ENCODE measurements around the gene EFL1.
"Not testable (repeated sequence)": the region's sequence is repeated elsewhere in the genome, so short reads cannot be mapped to it uniquely, and the experiment has no call there.

The EFL1 gene

GRCh38 chr15:82197733-82198594 is 64.6 kb downstream of the EFL1 start:
- DNase-seq (ENCODE audit: low read depth in 1 of 2, low spot score in 1 of 2) = peak; percentile 3 to 7

DNA sequence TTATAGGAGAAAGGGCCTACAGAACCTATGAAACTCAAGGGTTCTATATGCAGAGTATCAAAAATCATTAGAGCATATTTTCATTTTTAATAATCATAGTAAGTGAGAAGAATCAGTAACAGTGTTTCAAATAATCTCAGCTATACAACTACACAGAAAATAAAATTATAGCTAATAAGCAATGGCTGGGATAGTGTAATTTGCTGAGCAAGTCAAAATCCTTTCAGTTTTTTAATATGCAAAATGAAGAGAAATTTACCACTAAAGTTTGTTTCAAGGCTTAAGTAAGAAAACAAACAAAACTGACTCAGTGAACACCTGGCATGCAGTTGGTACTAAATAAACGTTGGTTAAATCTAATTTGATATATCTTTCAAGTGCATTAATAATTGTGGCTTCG is 66.2 kb downstream of the EFL1 start:
- no peak for DNase-seq (ENCODE audit: low read depth in 1 of 2, low spot score in 1 of 2)

DNA sequence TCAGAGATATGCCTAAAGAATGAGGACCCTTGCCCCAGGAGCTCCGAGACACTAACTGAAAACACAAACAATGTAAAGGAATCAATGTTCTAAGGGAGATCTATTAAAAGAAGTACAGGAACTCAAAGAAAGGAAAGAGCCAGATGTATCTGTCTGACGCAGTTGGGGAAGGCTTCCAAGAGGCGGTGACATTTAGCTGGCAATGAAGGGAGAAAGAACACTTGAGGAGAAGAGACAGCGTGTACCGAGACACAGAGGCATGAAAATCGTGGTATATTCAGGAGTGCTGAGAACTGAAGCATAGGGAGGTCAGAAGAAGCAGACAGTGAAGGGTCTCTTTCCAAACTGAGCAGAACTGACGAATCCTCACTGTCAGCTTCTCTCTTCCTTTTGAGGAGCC is 66.7 kb downstream of the EFL1 start:
- not testable (repeated sequence) for DNase-seq (ENCODE audit: low read depth in 1 of 2, low spot score in 1 of 2)

DNA sequence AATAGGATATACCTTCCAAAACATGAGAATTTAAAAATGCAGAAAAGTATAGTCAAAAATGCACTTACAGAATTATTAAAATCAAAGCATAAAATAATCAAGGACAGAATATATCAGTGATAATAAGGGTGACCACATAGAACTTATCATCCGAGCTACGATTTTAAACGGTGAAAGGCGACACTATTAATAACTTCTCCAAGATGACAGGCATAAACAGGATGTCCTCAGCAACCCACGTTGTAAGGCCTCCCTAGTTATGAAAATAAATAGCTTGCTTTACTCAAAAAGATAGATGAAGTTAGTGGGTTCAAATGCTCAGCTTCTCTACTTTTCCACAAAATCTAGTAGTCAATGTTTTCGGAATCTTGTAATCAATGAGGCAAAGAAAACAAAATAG is 68.0 kb downstream of the EFL1 start:
- DNase-seq (ENCODE audit: low read depth in 1 of 2, low spot score in 1 of 2) = not testable (repeated sequence)

DNA sequence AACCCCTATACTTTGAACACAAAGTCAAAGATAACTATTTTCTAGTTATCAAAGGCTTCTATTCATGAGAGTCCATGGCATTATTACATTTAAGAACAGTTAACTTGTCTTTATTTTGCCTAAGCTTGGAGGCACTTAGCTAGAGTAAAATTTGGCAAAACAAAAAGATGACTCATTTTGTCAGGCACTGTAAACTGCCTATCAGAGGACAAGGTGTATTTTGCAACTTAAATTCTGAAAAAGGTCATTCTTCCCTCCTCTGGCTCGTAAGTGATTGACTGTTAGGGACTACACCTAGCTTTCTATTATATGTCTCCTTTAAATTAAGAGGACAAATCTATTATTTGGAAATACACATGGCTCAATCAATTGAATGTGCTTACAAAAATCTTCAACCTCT is 69.1 kb downstream of the EFL1 start:
- DNase-seq (ENCODE audit: low read depth in 1 of 2, low spot score in 1 of 2) = not testable (repeated sequence)

GRCh38 chr15:82192394-82192793 is 70.1 kb downstream of the EFL1 start:
- not testable (repeated sequence) for DNase-seq (ENCODE audit: low read depth in 1 of 2, low spot score in 1 of 2)

DNA sequence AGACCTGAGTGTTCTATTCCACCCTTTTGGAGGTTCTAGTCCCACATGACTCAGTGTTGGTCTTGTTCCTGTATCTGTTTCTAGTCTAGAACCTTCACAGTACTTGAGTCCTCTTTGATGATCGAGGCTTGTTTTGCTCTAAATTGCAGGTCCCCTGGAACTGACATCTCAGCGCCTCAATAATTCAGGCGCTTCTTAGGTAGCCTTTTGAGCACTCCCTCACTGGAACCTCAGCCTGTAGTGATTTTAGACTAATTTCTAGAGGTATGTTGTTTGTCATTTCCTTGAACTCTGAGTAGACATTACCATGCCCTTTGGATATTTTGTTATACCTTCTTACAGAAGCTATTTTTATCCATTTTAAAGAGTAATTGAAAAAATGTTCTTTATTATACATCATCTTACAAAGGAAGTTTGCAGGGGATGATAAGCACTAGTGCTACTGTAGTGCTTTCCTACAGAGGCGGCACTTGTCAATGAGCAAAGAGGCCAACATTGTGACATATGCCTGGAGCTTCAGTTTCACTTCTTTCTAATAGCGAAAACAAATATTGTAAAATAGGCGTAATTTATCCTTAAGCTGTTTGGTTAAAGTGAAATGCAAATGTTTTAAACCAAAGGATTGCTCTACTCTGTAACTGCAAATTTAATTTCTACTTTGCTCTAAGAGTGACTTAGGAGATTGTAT is 75.7 kb downstream of the EFL1 start:
- no peak for DNase-seq (ENCODE audit: low read depth in 1 of 2, low spot score in 1 of 2)

GRCh38 chr15:82186161-82186560 is 76.4 kb downstream of the EFL1 start:
- DNase-seq (ENCODE audit: low read depth in 1 of 2, low spot score in 1 of 2) = no peak

- DNase-seq (ENCODE audit: low read depth in 1 of 2, low spot score in 1 of 2) = no peak
These were observed 77.8 kb downstream of the EFL1 start for GRCh38 chr15:82184776-82185175.

DNA sequence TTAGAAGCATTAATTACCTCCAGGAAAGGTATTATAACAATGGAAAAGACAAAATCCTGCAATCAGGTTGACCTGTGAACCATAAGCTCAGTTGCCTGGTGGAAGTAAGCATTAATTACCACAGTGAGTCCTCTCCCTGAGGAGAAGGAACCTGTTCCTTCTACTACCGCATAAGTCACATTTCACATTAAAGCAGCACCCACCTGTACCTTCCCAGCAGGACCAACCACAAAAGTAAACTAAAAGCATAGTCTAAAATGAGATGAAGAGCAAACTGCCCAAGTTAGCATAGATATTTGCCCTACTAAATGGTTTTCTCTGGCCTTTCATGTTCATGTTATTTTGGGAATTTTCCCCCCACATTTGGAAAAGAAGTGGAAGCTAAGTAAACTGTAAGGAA is 78.2 kb downstream of the EFL1 start:
- no peak for DNase-seq (ENCODE audit: low read depth in 1 of 2, low spot score in 1 of 2)

- no peak for DNase-seq (ENCODE audit: low read depth in 1 of 2, low spot score in 1 of 2)
These were observed 79.2 kb downstream of the EFL1 start for GRCh38 chr15:82183121-82184031.

DNA sequence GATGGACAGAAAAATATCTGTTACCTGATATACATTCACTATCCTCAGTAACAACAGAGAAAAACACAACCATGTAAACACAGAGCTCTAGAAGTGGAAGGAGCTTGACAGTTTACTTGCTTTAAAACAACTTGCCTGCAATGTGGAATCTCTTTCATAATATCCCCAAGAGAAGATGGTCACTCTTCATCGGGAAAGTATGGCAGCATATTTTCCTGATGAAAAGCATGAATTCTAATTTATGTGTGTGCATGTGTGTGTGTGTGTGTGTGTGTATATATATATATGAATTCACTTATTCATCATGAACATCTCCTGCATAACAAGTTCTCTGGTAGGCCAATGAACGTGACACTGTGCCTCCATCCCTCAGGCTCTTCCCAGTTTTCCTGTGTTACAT is 81.2 kb downstream of the EFL1 start:
- DNase-seq (ENCODE audit: low read depth in 1 of 2, low spot score in 1 of 2) = no peak

DNA sequence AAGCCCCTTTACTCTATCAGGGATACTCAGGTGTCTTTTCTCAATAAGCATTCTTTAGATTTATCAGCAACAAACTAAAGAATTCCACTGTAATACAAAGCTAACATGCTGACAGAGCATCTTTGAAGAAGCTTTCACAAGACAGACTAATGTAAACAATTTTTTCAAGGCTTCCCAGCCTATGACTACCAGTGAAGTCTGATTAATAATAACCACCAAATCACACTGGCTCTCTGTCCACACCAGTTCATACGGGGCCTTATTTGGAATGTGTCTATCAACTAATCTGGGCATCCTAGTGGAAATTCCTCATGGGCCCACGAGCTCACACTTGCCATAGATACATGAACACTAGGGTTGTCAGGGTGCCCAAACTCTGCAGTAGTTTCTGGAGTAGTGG is 84.5 kb downstream of the EFL1 start:
- DNase-seq (ENCODE audit: low read depth in 1 of 2, low spot score in 1 of 2) = no peak

DNA sequence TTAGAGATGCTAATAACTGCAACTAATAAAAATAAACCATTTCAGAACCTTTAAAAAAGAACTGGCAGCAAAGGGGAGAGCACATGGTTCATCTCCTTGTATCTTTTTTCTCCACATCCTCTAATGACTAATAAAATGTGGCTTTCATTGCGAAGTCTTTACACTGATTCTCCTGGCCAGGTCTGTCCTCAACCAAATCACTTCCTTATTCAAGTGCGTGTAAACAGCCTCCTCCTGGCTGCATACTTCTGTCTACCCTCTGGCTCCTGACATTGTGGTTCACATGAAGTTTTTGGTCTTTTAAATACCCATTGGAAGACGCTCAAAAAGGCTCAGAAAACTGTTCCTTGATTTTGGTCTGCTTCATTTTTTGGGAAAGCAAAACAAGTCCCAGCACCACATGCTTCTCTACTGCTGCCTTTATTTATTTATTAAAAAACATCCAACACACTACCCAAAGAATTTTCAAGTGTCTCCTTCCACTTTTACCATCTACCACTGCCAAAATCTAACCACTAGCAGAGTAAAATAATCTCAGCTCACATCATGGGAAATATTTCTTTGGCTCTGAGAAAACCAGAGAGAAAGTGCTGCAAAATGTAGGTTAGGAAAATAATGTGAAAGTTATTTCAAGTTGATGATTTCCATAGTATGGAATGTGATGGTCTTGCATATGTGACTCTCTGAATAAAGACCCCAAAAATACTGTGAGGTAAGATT is 85.1 kb downstream of the EFL1 start:
- no peak for DNase-seq (ENCODE audit: low read depth in 1 of 2, low spot score in 1 of 2)

DNA sequence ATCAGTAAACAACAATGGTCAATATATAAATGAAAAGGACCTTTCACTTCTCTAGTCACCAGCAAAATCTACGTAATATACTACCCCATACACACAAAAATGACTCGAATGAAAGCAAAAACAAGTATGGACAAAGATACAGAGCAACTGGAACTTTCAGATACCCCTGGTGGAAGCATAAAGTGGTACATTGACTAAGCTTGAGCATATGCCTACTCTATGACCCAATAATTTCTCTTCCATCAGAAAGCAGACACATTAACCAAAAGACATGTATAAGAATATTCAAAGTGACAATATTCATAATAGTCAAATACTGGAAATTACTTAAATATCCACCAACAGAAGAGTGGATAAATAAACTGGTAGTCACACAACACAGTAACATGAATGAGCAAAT is 86.0 kb downstream of the EFL1 start:
- no peak for DNase-seq (ENCODE audit: low read depth in 1 of 2, low spot score in 1 of 2)

DNA sequence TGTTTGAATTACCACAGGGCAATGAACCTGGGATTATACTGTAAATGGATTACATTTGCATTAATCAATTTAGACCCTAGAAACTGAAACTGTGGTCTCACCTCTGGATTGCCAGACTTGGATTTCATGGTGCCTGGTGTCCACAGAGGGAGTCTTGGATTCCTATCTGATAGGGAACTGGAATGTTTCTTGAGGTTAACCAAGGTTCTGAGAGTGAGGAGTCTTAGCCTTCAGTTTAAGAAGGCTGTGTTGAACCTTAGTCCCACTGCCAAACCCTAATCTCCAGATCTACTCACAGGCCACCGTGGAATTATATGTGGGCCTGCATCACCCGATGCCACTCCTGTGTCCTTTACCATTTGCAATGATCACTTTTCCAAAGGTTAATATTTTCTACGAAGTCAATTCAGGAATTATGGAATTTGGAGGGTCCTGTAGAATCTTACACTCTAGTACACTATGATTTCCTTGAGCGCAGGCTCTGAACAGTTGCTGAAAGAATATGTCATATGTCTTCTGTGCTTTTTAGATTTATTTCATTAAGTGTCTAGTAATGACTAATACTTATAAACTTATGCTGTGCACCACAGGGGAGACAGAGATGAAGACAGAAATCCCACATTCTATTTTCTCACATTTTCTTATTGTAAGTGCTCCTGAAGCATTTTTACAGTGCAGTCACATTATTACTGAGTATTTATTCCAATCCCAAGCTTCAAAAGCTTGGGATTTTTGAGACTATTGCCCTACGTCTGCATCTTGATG is 87.9 kb downstream of the EFL1 start:
- no peak for DNase-seq (ENCODE audit: low read depth in 1 of 2, low spot score in 1 of 2)

- DNase-seq (ENCODE audit: low read depth in 1 of 2, low spot score in 1 of 2) = no peak
These were observed 89.4 kb downstream of the EFL1 start for GRCh38 chr15:82173108-82173507.

GRCh38 chr15:82172506-82172905 is 90.0 kb downstream of the EFL1 start:
- no peak for DNase-seq (ENCODE audit: low read depth in 1 of 2, low spot score in 1 of 2)

- DNase-seq (ENCODE audit: low read depth in 1 of 2, low spot score in 1 of 2) = no peak
These were observed 93.8 kb downstream of the EFL1 start for GRCh38 chr15:82168757-82169156.

GRCh38 chr15:82168296-82168695 is 94.2 kb downstream of the EFL1 start:
- DNase-seq (ENCODE audit: low read depth in 1 of 2, low spot score in 1 of 2) = no peak
